Measurements from ENCODE around the gene PARL. TPM values are rescaled to one million over a fixed set of nuclear protein-coding genes. Genes with fewer than 3 reads are reported as not detected.

Gene PARL
- polyA plus RNA-seq, 1 of the 3 experiments (the other 2 are of a cell fraction) = 50.1 TPM

- H3F3A ChIP-seq (replicated peaks; ENCODE audit: insufficient read depth) = no peaks in the 10 kb centered on the region
- H3K4me2 ChIP-seq = no peak overlapping the region
- H4K20me1 ChIP-seq (ENCODE audit: insufficient read depth) = no peaks in the 10 kb centered on the region
- H3K27ac ChIP-seq (ENCODE audit: low read depth in 2 of 2, low read length in 1 of 2) = no peak overlapping the region
- H3K36me3 ChIP-seq (replicated peaks in 1 of 2; ENCODE audit: control insufficient read depth in 1 of 2, insufficient read depth in 2 of 2, low read length in 1 of 2) = peaks cover 22 to 50% of the 10 kb centered on the region in 2 experiments
- ChIA-PET POLR2A (no interaction called here), CTCF (no interaction called here)
- H3K27me3 ChIP-seq (ENCODE audit: insufficient read depth) = no peaks in the 10 kb centered on the region
- no peak for DNase-seq
- H3K79me2 ChIP-seq (ENCODE audit: insufficient read depth) = peaks cover 4% of the 10 kb centered on the region; the same call in 1 of the 2 replicates
- H3K4me3 ChIP-seq (ENCODE audit: low read depth in 2 of 2, low read length in 1 of 2) = no peak overlapping the region
- no peaks in the 10 kb centered on the region for H3K4me1 ChIP-seq (ENCODE audit: control insufficient read depth in 1 of 2, insufficient read depth in 2 of 2, low read depth in 1 of 2, low read length in 1 of 2)
- no peak overlapping the region for H2AFZ ChIP-seq (ENCODE audit: low read depth)
- no peak overlapping the region for H3K9ac ChIP-seq
- no peaks in the 10 kb centered on the region for H3K9me3 ChIP-seq
- no peak for TF ChIP-seq CHD2 (IDR thresholded peaks at IDR 0.05; ENCODE audit: low read length, partially characterized antibody)
- TF ChIP-seq YY1 (IDR thresholded peaks at IDR 0.05; ENCODE audit: low read depth) = no peak
- no peak for TF ChIP-seq FOXJ3 (CRISPR knock-in tag; IDR thresholded peaks at IDR 0.05)
- TF ChIP-seq REST (IDR thresholded peaks at IDR 0.05; ENCODE audit: low read depth, low read length) = no peak
- no peak for TF ChIP-seq SIN3A (IDR thresholded peaks at IDR 0.05; ENCODE audit: borderline replicate concordance, low read depth, low read length)
- TF ChIP-seq, protein P1, sequence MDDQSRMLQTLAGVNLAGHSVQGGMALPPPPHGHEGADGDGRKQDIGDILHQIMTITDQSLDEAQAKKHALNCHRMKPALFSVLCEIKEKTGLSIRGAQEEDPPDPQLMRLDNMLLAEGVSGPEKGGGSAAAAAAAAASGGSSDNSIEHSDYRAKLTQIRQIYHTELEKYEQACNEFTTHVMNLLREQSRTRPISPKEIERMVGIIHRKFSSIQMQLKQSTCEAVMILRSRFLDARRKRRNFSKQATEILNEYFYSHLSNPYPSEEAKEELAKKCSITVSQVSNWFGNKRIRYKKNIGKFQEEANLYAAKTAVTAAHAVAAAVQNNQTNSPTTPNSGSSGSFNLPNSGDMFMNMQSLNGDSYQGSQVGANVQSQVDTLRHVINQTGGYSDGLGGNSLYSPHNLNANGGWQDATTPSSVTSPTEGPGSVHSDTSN (IDR thresholded peaks at IDR 0.05) = no peak
- TF ChIP-seq MEF2A (IDR thresholded peaks at IDR 0.05; ENCODE audit: borderline replicate concordance, low read depth) = no peak
- TF ChIP-seq RCOR1 (IDR thresholded peaks at IDR 0.05; ENCODE audit: low read length) = no peak
- no peak for TF ChIP-seq USF2 (IDR thresholded peaks at IDR 0.05; ENCODE audit: borderline replicate concordance, low read depth, low read length)
- TF ChIP-seq RFX5 (IDR thresholded peaks at IDR 0.05; ENCODE audit: low read length) = no peak
- no peak for TF ChIP-seq EP300 (IDR thresholded peaks at IDR 0.05; ENCODE audit: borderline replicate concordance in 1 of 2, low read depth in 1 of 2, low read length in 1 of 2)
- TF ChIP-seq, protein P2, sequence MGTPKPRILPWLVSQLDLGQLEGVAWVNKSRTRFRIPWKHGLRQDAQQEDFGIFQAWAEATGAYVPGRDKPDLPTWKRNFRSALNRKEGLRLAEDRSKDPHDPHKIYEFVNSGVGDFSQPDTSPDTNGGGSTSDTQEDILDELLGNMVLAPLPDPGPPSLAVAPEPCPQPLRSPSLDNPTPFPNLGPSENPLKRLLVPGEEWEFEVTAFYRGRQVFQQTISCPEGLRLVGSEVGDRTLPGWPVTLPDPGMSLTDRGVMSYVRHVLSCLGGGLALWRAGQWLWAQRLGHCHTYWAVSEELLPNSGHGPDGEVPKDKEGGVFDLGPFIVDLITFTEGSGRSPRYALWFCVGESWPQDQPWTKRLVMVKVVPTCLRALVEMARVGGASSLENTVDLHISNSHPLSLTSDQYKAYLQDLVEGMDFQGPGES (IDR thresholded peaks at IDR 0.05; ENCODE audit: low read depth, low read length) = no peak
- TF ChIP-seq TEAD4 (IDR thresholded peaks at IDR 0.05; ENCODE audit: borderline replicate concordance, insufficient read depth) = no peak
- no peak for TF ChIP-seq MXI1 (IDR thresholded peaks at IDR 0.05; ENCODE audit: low read depth, low read length)
- no peak for TF ChIP-seq GABPA (IDR thresholded peaks at IDR 0.05; ENCODE audit: low read depth)
- no peak for TF ChIP-seq FOXM1 (IDR thresholded peaks at IDR 0.05; ENCODE audit: low read depth)
- TF ChIP-seq FOSL2 (IDR thresholded peaks at IDR 0.05; ENCODE audit: borderline replicate concordance, low read depth) = no peak
- TF ChIP-seq NFIC (IDR thresholded peaks at IDR 0.05; ENCODE audit: borderline replicate concordance) = no peak
- no peak for TF ChIP-seq EZH2phosphoT487 (IDR thresholded peaks at IDR 0.05; ENCODE audit: borderline replicate concordance, low read depth)
- TF ChIP-seq POLR2AphosphoS5 (IDR thresholded peaks at IDR 0.05; ENCODE audit: low read depth, low read length) = no peak
- WGBS (ENCODE audit: low lambda C conversion rate) = 100% methylated on average over 2 of the region's 3 CpGs
- no peaks in the 10 kb centered on the region for H3K9me2 ChIP-seq
Observed at GRCh38 chr3:183837894-183838293, 46.8 kb downstream of the PARL start.

Measured in SK-N-SH (cell line).